Activated T-helper 1 cell treated with anti-CD3 and anti-CD28 coated beads, Interleukin-12 subunit alpha, Interleukin-12 subunit beta, Interleukin-2, Interleukin-4 antibody, amounts not matched to agents 30 ng/mL and 10 ng/mL and 1 ng/mL, durations not matched to agents 14 hours and 24 hours and 36 hours (primary cell): ENCODE measurements around the gene TMEM141. TPM values are rescaled to one million over a fixed set of nuclear protein-coding genes. Genes with fewer than 3 reads are reported as not detected.
"Not testable (repeated sequence)": the region's sequence is repeated elsewhere in the genome, so short reads cannot be mapped to it uniquely, and the experiment has no call there.

Source experiments
- DNase-seq: peaks from one replicate; pipeline ENCODE4 v3.0.0; 2021; ENCODE audit warnings: low spot score
- H3K27ac Mint-ChIP-seq: one replicate; pipeline ENCODE4 v1.8.0; 2021; ENCODE audit warnings: mild to moderate bottlenecking, mixed read lengths
- H3K27me3 Mint-ChIP-seq: one replicate; pipeline ENCODE4 v1.8.0; 2022; ENCODE audit warnings: mild to moderate bottlenecking, moderate library complexity, mixed read lengths; ENCODE audit not compliant: insufficient read depth
- H3K36me3 Mint-ChIP-seq: one replicate; pipeline ENCODE4 v1.8.0; 2021; ENCODE audit warnings: low read depth, mixed read lengths
- H3K4me1 Mint-ChIP-seq: one replicate; pipeline ENCODE4 v1.8.0; 2021; ENCODE audit warnings: low read depth, mixed read lengths
- H3K4me3 Mint-ChIP-seq: one replicate; pipeline ENCODE4 v1.8.0; 2021; ENCODE audit warnings: mild to moderate bottlenecking, moderate library complexity, mixed read lengths
- H3K9me3 Mint-ChIP-seq: one replicate; pipeline ENCODE4 v1.8.0; 2021; ENCODE audit warnings: mixed read lengths
- intact Hi-C: fragments of 100-400 bp; cut with micrococcal nuclease; formaldehyde crosslinking; loops from one replicate; pipeline ENCODE4 v1.15.1; 2024
- total RNA-seq: library from RNA; stranded (reverse); gene quantifications from 2 replicates; pipeline ENCODE4 v1.2.3, GENCODE V29; 2022

The TMEM141 gene
- total RNA-seq, 1 donor from 2014 or later: 37.2 TPM

DNA sequence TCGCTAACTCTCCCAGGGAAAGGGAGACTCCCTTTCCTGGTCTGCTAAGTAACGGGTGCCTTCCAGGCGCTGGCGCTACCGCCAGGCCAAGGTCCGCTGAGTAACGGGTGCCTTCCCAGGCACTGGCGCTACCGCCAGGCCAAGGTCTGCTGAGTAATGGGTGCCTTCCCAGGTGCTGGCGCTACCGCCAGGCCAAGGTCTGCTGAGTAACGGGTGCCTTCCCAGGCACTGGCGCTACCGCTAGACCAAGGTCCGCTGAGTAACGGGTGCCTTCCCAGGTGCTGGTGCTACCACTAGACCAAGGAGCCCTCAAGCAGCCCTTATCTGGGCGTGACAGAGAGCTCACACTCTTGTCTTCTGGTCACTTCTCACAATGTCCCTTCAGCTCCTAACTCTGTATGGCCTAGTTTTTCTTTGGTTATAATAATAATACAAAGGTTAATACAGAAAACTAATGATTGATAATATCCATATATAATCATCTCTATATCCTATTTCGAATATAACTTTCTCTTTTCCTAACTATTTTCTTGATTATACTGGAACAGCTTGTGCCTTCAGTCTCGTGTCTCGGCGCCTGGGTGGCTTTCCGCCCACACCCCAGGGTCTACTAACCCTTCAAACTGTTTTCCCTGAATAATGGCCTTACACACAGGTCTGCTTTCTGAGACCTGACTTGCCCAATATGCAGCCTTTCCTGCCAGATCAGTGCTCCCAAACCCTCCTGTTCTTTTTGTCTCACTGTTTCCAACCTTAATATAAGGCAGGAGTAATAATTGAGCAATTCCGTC lies 5.4 kb upstream of the TMEM141 start:
- H3K4me3 Mint-ChIP-seq, intact Hi-C loops, H3K9me3 Mint-ChIP-seq, H3K36me3 Mint-ChIP-seq, DNase-seq, H3K27ac Mint-ChIP-seq: not testable (repeated sequence)
- H3K27me3 Mint-ChIP-seq: peaks cover 17% of the 10 kb centered on the region
- peaks cover 20% of the 10 kb centered on the region for H3K4me1 Mint-ChIP-seq

DNA sequence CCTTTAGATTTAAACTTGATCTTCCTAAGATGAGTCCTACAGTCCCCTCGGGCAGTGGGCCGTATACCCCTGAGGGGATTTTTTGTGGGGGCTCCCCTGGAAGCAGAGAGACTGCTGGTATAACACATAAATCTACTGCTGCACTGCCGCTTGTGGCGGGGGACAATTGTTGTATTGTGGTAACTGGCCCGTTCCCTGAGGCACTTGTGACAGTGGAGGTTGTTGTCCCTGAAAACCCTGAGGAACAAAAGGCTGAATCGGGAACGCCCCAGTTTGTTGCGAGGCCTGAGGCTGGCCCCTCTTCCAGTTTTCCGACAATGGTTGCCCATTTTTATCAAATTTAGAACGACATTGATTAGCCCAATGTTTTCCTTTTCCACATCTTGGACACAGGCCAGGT lies 4.7 kb upstream of the TMEM141 start:
- H3K36me3 Mint-ChIP-seq: no peaks in the 10 kb centered on the region
- H3K27ac Mint-ChIP-seq: no peak overlapping the region
- peaks cover 20% of the 10 kb centered on the region for H3K4me1 Mint-ChIP-seq
- peaks cover 13% of the 10 kb centered on the region for H3K27me3 Mint-ChIP-seq
- H3K4me3 Mint-ChIP-seq: no peak overlapping the region
- H3K9me3 Mint-ChIP-seq: no peaks in the 10 kb centered on the region
- intact Hi-C loops: no loop called here
- no peak for DNase-seq

- not testable (repeated sequence) for DNase-seq, H3K27ac Mint-ChIP-seq, H3K4me3 Mint-ChIP-seq, H3K27me3 Mint-ChIP-seq, H3K36me3 Mint-ChIP-seq, H3K9me3 Mint-ChIP-seq
- H3K4me1 Mint-ChIP-seq: peaks cover 22% of the 10 kb centered on the region
- intact Hi-C loops: loop anchor here (1.0 kb wide), 2 partner anchors 21 to 248 kb away; no protein-coding TSS in a partner anchor
These were observed 4.2 kb upstream of the TMEM141 start for GRCh38 chr9:136786983-136787382.

GRCh38 chr9:136787690-136788400 lies 3.3 kb upstream of the TMEM141 start:
- Mint-ChIP-seq H3K4me3 (no peak overlapping the region), H3K4me1 (peaks cover 25% of the 10 kb centered on the region), H3K27ac (no peak overlapping the region), H3K36me3 (no peaks in the 10 kb centered on the region), H3K27me3 (peaks cover 7% of the 10 kb centered on the region), H3K9me3 (no peaks in the 10 kb centered on the region)
- DNase-seq: peak; percentile 69
- intact Hi-C loops: loop anchor here (1.0 kb wide), 2 partner anchors 22 to 247 kb away; no protein-coding TSS in a partner anchor

DNA sequence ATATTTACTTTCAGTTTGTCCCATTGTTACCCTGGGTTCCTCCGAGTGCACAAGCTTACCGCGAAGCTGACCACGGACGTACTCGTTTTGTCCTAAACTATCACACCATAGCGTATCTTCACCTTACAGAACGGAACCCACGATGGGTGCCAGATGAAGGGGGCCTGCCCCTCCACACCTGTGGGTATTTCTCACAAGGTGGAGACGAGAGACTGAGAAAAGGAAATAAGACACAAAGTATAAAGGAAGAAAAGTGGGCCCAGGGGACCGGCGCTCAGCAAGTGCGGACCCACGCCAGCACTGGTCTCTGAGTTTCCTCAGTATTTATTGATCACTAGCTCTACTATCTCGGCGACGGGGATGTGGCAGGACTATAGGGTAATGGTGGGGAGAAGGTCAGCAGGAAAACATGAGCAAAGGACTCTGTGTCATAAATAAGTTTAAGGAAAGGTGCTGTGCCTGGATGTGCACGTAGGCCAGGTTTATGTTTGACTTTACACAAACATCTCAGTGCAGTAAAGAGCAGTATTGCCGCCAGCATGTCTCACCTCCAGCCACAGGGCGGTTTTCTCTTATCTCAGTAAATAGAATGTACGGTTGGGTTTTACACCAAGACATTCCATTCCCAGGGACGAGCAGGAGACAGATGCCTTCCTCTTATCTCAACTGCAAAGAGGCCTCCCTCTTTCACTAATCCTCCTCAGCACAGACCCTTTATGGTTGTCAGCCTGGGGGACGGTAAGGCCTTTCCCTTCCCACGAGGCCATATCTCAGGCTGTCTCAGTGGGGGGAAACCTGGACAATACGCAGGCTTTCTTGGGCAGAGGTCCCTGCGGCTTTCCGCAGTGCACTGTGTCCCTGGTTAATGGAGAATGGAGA lies 2.3 kb upstream of the TMEM141 start:
- H3K27me3 Mint-ChIP-seq, intact Hi-C loops, H3K9me3 Mint-ChIP-seq, H3K36me3 Mint-ChIP-seq, H3K4me3 Mint-ChIP-seq, H3K27ac Mint-ChIP-seq, DNase-seq: not testable (repeated sequence)
- peaks cover 32% of the 10 kb centered on the region for H3K4me1 Mint-ChIP-seq

- Mint-ChIP-seq H3K36me3 (no peaks in the 10 kb centered on the region), H3K9me3 (no peaks in the 10 kb centered on the region), H3K27ac (no peak overlapping the region), H3K4me1 (peaks cover 32% of the 10 kb centered on the region), H3K27me3 (peaks cover 7% of the 10 kb centered on the region), H3K4me3 (no peak overlapping the region)
- no peak for DNase-seq
- intact Hi-C loops: no loop called here
These were observed 1.6 kb upstream of the TMEM141 start for GRCh38 chr9:136789523-136789937.

GRCh38 chr9:136791516-136792276 lies 552 bp downstream of the TMEM141 start:
- peaks cover 32% of the 10 kb centered on the region for H3K4me1 Mint-ChIP-seq
- H3K4me3 Mint-ChIP-seq: peak overlapping the region; percentile 84
- H3K36me3 Mint-ChIP-seq: no peaks in the 10 kb centered on the region
- H3K27ac Mint-ChIP-seq: peak overlapping the region; percentile 81
- peak; percentile 53 for DNase-seq
- H3K27me3 Mint-ChIP-seq: peaks cover 4% of the 10 kb centered on the region
- no peaks in the 10 kb centered on the region for H3K9me3 Mint-ChIP-seq
- intact Hi-C loops: loop anchor here (1.0 to 5.0 kb wide), 17 partner anchors 9 to 814 kb away; partner anchors contain the start of genes AJM1, ANAPC2, ARRDC1 and MRPL41

GRCh38 chr9:136792321-136793085 lies 1.4 kb downstream of the TMEM141 start:
- H3K9me3 Mint-ChIP-seq: no peaks in the 10 kb centered on the region
- intact Hi-C loops: loop anchor here (5.0 kb wide), 2 partner anchors 245 to 760 kb away; partner anchors contain the start of genes MRPL41, NOTCH1 and PNPLA7
- no peaks in the 10 kb centered on the region for H3K36me3 Mint-ChIP-seq
- peaks cover 6% of the 10 kb centered on the region for H3K27me3 Mint-ChIP-seq
- peaks cover 29% of the 10 kb centered on the region for H3K4me1 Mint-ChIP-seq
- H3K4me3 Mint-ChIP-seq: peak overlapping the region; percentile 84
- no peak for DNase-seq
- H3K27ac Mint-ChIP-seq: peak overlapping the region; percentile 69

GRCh38 chr9:136793086-136793946 lies 2.2 kb downstream of the TMEM141 start:
- Mint-ChIP-seq H3K27ac (no peak overlapping the region), H3K27me3 (peaks cover 6% of the 10 kb centered on the region), H3K36me3 (no peaks in the 10 kb centered on the region), H3K4me1 (peaks cover 21% of the 10 kb centered on the region), H3K9me3 (no peaks in the 10 kb centered on the region), H3K4me3 (peak overlapping the region; percentile 68)
- no peak for DNase-seq
- intact Hi-C loops: loop anchor here (5.0 kb wide), 2 partner anchors 246 to 759 kb away; partner anchors contain the start of genes MRPL41, NOTCH1 and PNPLA7

- intact Hi-C loops: loop anchor here (5.0 kb wide), 2 partner anchors 247 to 758 kb away; partner anchors contain the start of genes MRPL41, NOTCH1 and PNPLA7
- H3K4me3 Mint-ChIP-seq: no peak overlapping the region
- H3K27ac Mint-ChIP-seq: no peak overlapping the region
- peaks cover 16% of the 10 kb centered on the region for H3K4me1 Mint-ChIP-seq
- no peaks in the 10 kb centered on the region for H3K36me3 Mint-ChIP-seq
- DNase-seq: no peak
- H3K9me3 Mint-ChIP-seq: no peaks in the 10 kb centered on the region
- peaks cover 8% of the 10 kb centered on the region for H3K27me3 Mint-ChIP-seq
These were observed 3.3 kb downstream of the TMEM141 start for GRCh38 chr9:136794281-136794999.
